GM19035 (cell line): ENCODE data around the gene PDSS2.

ENCODE experiments used
- ATAC-seq: cut with Tn5 transposase; IDR thresholded peaks from one replicate; pipeline ENCODE4 v1.9.1; 2021; ENCODE audit not compliant: unreplicated experiment

The PDSS2 gene, protein sequence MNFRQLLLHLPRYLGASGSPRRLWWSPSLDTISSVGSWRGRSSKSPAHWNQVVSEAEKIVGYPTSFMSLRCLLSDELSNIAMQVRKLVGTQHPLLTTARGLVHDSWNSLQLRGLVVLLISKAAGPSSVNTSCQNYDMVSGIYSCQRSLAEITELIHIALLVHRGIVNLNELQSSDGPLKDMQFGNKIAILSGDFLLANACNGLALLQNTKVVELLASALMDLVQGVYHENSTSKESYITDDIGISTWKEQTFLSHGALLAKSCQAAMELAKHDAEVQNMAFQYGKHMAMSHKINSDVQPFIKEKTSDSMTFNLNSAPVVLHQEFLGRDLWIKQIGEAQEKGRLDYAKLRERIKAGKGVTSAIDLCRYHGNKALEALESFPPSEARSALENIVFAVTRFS

DNA sequence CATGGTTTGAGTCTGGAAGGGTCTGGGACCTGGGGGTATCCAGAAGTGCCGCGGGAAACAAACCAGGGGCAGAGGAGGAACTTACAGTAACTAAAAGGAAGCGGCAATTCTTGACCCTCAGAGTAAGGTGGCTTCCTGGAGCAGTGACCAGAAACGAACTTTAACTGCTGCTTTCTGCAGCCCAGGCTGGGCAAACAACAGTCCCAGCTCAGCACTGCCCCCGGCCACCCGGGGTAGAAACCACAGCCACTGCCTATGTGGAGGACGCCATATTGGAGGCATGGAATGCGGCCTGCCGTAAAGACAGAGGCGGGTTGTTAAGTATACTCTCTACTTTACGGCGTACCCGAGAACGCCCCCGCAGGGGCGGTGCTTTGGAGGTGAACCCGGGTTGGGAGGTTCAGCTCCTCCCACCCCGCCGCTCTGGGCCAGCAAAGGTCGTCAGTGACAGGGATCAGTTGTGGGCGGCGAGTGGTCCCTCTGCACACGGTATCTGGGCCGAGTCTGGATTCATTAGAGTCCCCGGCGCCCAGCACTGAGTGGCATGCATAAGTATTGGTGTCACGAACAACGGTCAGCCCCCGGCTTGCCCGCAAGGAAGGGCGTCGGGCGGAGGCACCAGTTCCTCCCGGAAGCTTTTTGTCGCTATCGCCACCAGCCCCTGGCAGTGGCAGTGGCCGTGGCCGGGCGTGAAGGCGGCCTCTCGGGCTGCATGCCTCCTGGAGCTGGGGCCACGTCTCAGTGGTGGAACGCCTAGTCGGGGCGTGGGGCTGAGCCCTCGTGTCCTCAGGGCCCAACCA lies at the start of gene PDSS2:
PDSS2 (minus strand) TSS at position 282 of the 800 bp plus-strand sequence; CDS start at position 3, 279 bp downstream.
- peak; percentile 96 for ATAC-seq

DNA sequence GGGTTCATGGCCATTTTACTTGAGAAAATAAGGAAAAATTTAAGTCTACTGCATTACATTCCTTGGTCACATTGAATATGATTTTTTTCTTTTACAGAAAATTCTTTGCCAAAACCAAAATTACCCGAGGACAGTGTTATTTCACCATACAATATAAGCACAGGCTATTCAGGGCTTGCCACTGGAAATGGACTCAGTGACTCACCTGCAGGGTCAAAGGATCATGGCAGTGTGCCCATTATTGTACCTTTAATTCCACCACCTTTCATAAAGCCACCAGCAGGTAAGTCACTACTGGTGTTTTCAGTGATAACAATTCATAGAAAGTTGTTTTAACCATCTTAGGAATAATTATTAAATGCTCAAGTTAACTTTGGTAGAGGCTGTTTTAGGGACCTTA lies 46.8 kb upstream of the PDSS2 start:
- ATAC-seq = no peak

DNA sequence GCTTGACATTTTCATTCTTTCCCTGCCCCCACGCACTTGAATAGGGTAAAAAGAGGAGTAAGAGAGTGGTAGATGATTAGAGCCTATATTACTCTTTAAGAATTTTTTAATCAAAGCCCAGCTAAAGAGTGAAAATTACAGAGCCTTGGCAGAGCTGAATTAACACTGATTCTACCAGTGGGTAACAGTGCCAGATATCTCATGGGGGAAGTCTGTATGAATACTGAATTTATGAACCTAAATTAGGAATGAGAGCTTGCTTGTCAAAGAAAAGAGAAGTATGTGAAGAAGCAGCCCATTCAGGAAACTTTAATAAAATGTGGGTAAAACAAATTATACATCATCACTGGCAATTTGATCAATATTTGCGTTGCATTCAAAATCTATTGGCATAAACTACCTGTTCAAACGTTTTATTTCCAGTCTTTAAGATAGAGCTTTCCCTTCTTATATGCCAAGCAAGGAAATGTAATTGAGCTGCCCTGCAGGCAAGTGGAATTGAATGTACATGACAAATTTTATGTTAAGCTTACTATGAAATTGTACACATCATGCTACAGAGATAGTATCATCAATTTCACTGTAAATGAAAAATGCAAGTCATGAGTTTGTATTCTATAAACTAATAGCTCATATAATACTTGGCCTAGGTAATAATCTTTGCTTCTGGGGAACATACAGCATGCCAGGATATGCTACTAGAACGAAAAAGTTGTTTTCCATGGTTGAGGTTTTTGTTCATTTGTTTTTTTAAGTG lies 45.1 kb upstream of the PDSS2 start:
- ATAC-seq = no peak

DNA sequence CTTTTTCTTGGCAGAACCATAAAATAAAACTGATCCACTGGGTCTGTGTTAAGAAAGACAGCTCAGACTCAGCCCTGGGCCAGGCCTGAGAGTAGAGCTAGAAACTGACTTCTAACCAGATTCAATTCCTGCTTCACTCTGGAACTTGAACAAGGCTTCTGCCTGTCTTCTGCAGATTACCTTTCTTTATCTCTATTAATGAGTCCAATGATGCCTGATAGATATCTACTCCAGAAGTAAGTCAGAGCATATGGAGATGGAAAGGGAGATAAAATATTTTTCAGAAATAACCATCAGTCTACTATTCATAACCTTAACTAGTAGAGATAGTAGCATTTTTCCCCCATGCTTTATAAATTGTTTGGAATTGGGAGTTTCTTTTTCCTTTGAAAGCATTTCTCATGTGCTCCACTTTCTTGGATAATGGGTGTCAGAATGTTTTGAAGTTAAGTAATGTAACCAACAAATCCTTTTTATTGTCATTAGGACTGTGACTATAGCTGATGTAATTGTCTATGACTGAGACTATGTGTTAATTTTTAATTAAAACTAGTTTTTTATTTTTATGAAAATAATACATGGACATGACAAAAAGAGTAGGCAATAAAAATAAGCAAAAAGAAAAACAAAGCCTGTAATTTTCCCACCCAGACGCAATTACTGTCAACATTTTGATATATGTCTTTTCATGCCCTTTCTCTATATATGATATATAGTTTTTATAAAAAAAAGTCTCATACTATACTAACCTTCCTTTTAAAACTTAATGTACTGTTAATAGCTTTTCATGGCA lies 37.7 kb upstream of the PDSS2 start:
- ATAC-seq = no peak

DNA sequence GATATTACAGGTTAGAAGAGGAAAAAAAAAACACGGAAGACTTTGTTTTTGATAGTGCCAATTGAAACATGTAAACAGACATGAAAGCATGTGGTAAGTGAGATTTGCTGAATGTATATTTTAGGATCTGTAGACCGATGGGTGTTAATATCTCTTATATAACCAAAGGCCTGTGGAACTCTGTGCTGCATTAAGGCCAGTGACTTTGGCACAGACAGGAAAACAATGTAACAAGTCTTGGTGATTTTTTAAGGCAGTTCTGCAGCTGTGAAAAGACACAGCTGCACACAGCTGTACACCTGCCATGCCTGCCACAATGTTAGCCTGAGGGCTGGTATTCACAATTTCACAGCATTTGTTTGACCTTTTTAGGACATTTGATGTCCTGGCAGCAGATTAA lies 36.6 kb upstream of the PDSS2 start:
- ATAC-seq = no peak

DNA sequence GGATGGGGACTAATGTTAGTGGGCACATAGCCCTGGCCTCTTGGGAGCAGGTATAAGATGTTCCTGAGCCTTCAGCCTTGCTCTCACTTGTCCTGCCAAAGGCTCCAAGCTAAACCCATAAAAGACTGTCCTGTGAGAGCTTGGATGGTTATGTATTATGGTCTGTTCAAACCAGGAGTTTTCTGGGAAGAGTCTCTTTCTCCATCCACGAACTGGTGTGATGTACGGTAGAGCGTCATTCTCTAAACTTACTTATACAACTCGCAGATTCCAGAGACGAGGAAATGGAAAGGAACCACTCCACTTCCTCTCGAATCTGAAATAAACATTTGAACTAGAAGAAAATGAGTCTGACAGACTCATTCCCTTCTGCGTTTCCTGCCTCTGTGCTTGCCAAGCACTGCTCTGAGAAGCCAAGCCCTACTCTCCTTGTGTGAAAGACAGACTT lies 35.9 kb upstream of the PDSS2 start:
- no peak for ATAC-seq

DNA sequence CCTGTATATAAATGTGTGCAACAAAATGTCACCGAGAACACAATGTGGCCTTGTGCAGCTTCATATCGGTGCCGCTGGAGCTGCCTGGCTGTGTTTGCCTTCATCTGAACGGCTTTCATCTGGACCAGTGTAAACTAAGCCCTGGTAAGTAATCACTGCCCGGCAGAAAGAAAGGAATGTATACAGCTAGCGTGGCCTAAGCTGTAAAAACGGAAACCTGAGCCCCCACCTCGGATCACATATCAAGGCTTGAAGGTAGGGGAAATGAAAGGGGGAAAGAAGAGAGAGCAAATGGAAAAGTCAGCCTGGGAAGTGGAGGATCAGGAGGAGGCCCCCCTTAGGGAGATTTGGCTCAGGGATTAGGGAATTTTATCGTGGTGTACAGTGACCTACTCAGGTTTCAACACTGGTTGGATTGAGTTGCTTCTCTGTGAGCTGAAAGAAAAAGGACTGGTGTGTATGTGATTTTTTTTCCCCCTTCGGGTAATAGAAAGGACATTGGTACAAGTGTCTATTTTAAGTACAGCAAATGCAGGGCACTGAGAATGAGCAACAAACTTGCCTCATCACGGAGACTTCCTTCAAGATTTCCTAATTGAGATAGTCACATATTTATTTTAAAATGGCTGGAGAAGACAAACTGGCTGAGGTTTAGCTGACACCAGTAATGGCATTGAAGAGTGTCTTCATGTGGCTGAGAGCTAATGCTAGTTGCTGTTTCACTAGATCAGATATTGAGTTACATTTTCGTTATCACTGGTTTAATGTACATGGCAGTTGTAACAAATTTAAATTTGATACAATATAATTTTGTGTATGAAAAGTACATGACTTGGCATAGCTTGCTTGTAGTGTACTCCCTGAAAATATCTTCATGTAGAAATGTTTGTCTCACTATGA lies 34.0 kb upstream of the PDSS2 start:
- no peak for ATAC-seq

DNA sequence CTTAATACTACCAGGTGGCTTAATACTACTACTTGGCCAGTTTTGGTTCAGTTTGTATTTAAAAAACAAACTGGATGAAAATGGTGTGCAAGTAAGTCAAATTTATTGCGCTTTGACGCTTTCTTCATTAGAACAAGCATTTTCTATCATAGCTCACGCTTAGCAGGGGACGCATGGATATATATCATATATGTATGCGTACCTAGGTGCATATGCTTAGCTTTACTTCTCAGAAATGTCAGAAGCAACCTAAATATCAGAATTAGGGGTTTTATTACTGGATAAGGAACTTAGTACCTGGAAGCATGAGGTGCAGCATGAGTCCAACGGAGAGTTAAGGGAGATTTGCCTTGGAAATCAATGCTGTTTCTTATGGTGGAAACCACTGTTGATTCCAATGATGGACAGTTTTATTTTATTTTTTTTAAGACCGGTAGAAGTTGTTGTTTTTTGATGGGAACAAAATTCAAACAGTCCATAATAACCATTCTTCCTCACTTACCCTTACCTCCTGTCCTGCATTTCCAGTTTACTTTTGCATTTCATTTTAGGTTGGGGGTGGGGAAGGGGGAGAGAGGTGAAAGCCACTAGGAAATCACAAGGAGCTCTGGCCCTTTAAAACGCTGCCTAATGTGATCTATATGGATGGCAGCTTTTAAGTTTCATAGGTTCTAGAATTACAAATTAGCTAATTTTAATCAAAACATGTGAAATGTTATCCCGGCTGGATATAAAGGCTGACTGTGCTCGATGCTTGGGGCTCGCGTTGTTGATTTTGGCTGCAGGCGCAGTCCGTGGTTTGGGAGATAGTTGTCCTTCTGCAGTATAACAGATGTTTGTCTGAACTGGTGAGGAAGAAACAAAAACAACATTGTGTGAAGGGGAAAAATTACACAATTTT lies 32.6 kb upstream of the PDSS2 start:
- ATAC-seq = no peak

DNA sequence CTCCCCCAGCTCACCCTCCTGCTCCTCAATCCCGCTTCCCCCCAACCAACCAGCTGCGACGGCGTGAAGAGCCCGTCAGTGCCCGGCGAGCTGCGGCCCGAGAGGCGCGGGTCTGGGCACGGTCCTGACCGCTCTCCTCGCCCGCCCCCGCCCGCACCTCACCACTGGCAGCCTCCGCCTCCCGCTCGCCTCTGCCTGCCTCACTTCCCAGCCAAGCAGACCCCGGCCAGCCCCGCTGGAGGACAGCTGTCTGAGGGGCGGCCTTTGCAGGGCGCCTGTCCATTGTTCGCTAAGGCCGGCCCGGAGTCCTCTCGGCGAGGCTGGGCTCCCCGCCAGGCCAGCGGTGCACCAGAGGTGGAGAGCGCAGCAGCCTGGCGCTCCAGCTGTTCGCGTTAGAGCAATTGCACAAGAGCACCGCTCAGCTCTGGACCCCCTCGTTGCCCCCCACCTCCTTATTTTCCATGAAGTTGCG lies 31.8 kb upstream of the PDSS2 start:
- no peak for ATAC-seq

DNA sequence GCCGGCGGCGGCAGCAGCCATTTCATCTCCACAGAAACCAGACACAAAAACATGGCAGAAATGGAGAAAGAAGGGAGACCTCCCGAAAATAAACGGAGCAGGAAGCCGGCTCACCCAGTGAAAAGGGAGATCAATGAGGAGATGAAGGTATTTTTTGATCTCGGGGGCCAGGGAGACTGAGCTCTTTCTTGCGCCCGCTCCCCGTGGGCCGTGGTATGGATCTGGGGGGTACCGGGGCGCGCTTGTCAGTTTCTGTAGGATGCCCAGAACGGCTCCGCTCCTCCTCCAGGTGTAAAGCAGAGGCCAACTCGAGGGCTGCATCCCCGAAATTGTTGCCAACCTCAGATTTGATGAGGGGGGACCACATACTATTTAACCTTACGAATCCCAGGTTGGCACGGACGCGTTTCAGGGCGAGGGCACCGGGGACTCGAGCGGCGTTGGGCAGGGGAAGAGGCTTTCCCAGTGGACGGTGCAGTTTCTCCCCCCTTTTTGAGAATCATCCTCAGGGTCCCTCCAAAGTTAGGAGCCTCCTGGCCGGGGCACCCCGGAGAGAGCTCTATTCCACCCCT lies 31.3 kb upstream of the PDSS2 start:
- ATAC-seq = no peak

DNA sequence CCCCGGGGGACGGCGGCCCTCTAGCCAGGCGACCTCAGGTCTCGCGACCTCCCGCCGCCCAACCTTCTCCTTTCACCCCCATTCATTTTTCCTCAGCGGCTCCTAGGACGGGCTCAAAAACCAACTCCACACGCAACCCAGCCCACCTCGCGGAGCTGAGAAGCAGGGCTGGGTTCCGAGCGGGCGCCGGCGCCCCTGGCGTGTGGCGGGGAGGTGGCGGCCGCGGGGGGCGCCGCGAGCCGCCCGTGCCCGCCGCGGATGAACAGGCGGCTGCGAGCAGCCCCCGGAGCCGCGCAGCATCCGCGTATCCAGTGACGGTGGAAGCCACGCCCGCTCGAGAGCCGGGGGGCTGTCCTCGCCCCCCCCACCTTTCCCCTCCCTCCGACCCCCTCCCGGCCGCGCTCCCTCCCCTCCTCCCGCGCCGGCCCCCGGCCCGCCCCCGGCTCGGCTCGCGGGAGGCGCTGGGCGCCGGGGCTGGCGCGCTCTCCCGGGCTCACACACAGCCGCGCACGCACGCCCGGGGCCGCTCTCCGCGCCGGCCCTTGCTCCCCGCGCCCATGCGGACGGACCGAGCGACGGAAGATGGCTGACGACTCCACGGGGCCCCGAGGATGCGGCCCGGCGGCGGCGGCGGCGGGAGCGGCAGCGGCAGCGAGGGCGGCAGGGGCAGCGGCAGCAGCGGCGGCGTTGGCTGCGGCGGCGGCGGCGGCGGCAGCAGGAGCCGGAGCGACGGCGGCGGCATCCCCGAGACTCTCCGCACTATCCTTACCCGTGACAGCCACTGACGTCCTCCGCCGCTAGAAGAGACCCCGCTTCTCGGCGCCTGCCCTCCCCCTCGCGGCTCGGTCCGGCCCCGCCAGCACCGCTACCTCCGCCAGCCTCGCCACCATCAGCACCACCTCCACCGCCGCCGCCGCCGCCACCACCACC lies 30.5 kb upstream of the PDSS2 start, which contains the start of gene SOBP:
SOBP (plus strand) TSS at position 482 of the 930 bp plus-strand sequence. CDS start 500 bp downstream, outside the sequence.
- no peak for ATAC-seq

DNA sequence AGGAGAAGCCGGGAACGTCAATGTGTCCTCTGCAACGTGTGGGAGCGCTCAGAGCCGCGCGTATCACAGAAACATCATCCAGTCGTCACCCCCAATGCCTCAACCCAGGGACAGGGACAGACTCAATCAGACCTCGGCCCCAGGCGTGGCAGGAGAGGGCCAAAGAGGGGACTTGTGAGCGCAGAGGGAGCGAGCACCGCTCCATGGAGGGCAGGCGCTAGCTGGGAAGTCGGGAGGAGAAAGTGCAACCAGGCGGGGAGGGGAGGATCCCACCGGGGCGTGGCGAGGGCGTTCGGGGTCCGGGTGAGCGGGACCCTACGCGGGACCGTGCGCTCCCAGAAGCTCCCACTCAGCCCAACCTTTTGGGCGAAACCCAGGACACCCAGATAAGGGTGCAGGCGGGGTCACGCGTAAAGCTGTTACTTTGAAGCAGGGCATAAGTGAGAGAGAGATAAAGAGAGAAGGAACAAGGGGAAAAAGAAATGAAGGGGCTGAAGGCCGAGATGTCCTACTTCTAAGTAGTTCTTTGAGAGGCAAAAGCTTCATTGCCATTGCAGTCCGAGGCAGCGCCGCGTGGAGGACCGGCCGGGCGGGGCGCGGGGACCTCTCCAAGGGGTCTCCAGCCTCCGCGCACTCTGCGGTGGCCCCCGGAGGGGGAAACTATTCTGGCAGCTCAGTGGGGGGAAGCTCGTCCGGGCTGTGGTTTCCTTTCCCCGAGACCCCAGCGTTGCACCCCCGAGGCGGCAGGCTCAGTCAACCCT lies 29.7 kb upstream of the PDSS2 start:
- ATAC-seq = no peak

DNA sequence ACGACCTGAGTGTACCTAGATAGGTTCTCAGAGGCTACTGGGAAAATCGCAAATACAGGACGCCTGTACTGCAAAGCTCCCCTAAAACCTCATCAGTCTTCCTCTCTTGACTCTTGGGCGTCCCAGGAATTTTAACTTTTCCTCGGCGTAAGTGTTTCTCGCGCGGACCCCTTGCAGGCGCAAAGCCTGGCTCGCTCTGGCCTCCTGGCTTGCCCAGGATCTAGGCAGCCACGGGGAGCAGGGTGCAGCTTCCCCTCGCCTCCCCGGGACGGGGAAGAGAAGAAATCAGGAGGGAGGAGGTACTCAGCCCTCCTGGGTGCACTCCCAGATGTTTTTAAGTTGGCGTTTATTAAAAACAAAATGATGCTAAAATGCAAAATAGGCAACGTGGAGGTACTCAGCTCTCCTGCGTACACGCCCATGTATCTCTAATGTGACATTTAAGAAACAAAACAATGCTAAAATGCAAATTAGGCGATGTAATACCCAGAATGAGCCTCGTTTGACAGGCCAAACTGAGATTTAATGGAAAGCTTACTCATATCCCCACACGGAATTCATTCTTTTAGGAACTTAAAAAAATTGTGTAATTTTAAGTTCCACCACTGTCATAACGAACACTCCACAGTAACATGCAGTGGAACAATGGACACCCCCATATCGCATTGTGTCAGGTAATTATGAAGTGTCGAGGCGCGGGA lies 29.0 kb upstream of the PDSS2 start:
- no peak for ATAC-seq

DNA sequence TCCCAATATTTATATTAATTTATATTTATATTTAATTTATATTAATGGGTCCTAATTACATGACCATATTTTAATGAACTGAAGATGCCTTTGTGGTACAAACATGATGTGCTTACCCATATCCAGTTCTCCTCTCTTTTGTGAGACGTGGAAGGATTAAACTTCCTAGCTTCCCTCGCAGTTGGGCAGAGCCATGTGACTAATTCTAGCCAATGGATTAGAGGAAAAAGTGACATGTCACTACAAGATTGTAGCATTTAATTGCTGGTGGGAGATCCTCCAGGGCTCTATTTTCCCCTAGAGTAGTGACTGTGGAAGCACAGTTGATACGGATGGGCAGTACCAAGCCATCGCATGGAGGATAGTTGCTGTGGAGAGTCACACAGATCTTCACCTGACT lies 25.8 kb upstream of the PDSS2 start:
- ATAC-seq = no peak

DNA sequence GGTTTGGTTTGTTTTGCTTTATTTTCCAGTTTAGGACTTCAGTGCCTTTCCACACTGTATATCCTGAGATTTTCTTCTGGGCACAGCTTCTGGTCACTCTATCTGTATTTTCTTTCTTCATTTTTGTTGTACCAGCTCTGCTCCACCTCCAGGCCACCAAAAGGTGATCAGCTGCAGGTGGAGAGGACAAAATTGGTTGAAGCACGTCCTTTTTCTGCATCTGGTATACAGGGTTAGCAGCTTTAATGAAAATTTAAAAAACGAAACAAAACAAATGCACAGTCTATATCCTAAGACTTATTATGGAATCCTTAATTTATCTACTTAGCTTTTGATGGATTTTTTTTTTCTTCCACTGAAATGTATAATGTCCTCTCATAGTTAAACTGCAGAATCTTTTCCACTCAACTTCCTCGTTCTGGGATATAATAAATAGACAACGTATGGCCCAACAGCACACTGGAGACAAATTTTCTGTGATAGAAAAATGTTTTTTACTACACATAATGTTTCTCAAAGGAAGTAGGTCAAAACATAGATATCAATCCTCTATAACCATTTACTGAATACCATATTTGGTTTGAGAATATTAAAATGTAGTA lies 19.8 kb upstream of the PDSS2 start:
- ATAC-seq = no peak
